Adrenal gland (tissue), 5 donors: ENCODE data around the gene SLC35A1.

Experiments used
- POLR2A ChIP-seq, 2 donors: fragments of 450-650 bp; IDR thresholded peaks; one replicate each; pipeline ENCODE4 v1.6.1; 2017; ENCODE audit warnings: antibody characterized with exemption in 2 of 2, mild to moderate bottlenecking in 2 of 2, moderate library complexity in 1 of 2
- TF ChIP-seq, protein P1 (sequence below), 6 experiments: fragments of 450-650 bp in 4 of 6; fragments of 200-600 bp in 2 of 6; sonication (generic) in 1 of 6; IDR thresholded peaks; 1 replicate in 5 of 6; 2 replicates in 1 of 6; pipeline versions ENCODE4 v1.5.1 to v1.8.0; 2016 to 2021; ENCODE audit warnings: antibody characterized with exemption in 6 of 6, mild to moderate bottlenecking in 2 of 6, moderate library complexity in 1 of 6
- donor health status: DM: no; HTN: no; CAD: no.

GRCh38 chr6:87483929-87484328, 11.2 kb downstream of the SLC35A1 start:
- no peak for TF ChIP-seq POLR2A (IDR thresholded peaks at IDR 0.05)
- TF ChIP-seq, protein P1, sequence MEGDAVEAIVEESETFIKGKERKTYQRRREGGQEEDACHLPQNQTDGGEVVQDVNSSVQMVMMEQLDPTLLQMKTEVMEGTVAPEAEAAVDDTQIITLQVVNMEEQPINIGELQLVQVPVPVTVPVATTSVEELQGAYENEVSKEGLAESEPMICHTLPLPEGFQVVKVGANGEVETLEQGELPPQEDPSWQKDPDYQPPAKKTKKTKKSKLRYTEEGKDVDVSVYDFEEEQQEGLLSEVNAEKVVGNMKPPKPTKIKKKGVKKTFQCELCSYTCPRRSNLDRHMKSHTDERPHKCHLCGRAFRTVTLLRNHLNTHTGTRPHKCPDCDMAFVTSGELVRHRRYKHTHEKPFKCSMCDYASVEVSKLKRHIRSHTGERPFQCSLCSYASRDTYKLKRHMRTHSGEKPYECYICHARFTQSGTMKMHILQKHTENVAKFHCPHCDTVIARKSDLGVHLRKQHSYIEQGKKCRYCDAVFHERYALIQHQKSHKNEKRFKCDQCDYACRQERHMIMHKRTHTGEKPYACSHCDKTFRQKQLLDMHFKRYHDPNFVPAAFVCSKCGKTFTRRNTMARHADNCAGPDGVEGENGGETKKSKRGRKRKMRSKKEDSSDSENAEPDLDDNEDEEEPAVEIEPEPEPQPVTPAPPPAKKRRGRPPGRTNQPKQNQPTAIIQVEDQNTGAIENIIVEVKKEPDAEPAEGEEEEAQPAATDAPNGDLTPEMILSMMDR (IDR thresholded peaks at IDR 0.05), result no peak
